Type B pancreatic cell (in vitro differentiated cells): Measurements from ENCODE around the gene ACER3. TPM values are rescaled to one million over a fixed set of nuclear protein-coding genes. Genes with fewer than 3 reads are reported as not detected.
"Not testable (repeated sequence)": the region's sequence is repeated elsewhere in the genome, so short reads cannot be mapped to it uniquely, and the experiment has no call there.

Experiments
- DNase-seq: peaks from one replicate; pipeline ENCODE4 v3.0.0; 2021; ENCODE audit warnings: mixed read lengths; ENCODE audit not compliant: unreplicated experiment; ENCODE audit errors: extremely low spot score
- H3K27ac Mint-ChIP-seq: 2 replicates; pipeline ENCODE4 v1.8.0; 2021; ENCODE audit warnings: mild to moderate bottlenecking, mixed read lengths
- H3K27me3 Mint-ChIP-seq: 2 replicates; pipeline ENCODE4 v1.8.0; 2021; ENCODE audit warnings: mixed read lengths
- H3K36me3 Mint-ChIP-seq: 2 replicates; pipeline ENCODE4 v1.8.0; 2021; ENCODE audit warnings: mixed read lengths
- H3K4me1 Mint-ChIP-seq: one replicate; pipeline ENCODE4 v1.8.0; 2021; ENCODE audit warnings: mixed read lengths; ENCODE audit not compliant: unreplicated experiment
- H3K4me3 Mint-ChIP-seq: 2 replicates; pipeline ENCODE4 v1.8.0; 2021; ENCODE audit warnings: mild to moderate bottlenecking, mixed read lengths
- H3K9me3 Mint-ChIP-seq: 2 replicates; pipeline ENCODE4 v1.8.0; 2021; ENCODE audit warnings: mixed read lengths
- CTCF ChIP-seq: fragments of 200-600 bp; sonication (generic); conservative IDR thresholded peaks from 2 replicates; pipeline ENCODE4 v1.5.0; 2021; ENCODE audit warnings: antibody characterized with exemption, mild to moderate bottlenecking
- total RNA-seq: library from RNA; stranded (reverse); gene quantifications from 2 replicates; pipeline ENCODE4 v1.2.1, GENCODE V29; 2021; ENCODE audit warnings: low replicate concordance

ACER3 gene
- total RNA-seq, 1 donor from 2014 or later = 25.7 TPM

- no peaks in the 10 kb centered on the region for H3K36me3 Mint-ChIP-seq
- H3K27ac Mint-ChIP-seq = no peak overlapping the region
Observed at GRCh38 chr11:77042111-77042726, 181.5 kb downstream of the ACER3 start.

GRCh38 chr11:77044356-77044755 is 183.6 kb downstream of the ACER3 start:
- Mint-ChIP-seq H3K36me3 (no peaks in the 10 kb centered on the region), H3K4me3 (no peak overlapping the region), H3K27me3 (peaks cover 48% of the 10 kb centered on the region), H3K27ac (peak overlapping the region; percentile 33), H3K9me3 (no peaks in the 10 kb centered on the region), H3K4me1 (peaks cover 4% of the 10 kb centered on the region)
- TF ChIP-seq CTCF = no peak
- no peak for DNase-seq

More at GRCh38 chr11:77042111-77042726, 181.5 kb downstream of the ACER3 start:
- peaks cover 66% of the 10 kb centered on the region for H3K27me3 Mint-ChIP-seq
- H3K9me3 Mint-ChIP-seq = no peaks in the 10 kb centered on the region
- DNase-seq = no peak
- no peak overlapping the region for H3K4me3 Mint-ChIP-seq
- TF ChIP-seq CTCF = no peak
- peaks cover 12% of the 10 kb centered on the region for H3K4me1 Mint-ChIP-seq

GRCh38 chr11:77044886-77045285 is 184.2 kb downstream of the ACER3 start:
- no peaks in the 10 kb centered on the region for H3K36me3 Mint-ChIP-seq
- no peak for DNase-seq
- no peak overlapping the region for H3K27ac Mint-ChIP-seq
- no peaks in the 10 kb centered on the region for H3K9me3 Mint-ChIP-seq
- H3K4me1 Mint-ChIP-seq = peaks cover 4% of the 10 kb centered on the region
- peaks cover 47% of the 10 kb centered on the region for H3K27me3 Mint-ChIP-seq
- no peak overlapping the region for H3K4me3 Mint-ChIP-seq
- no peak for TF ChIP-seq CTCF

- H3K4me3 Mint-ChIP-seq = peak overlapping the region; percentile 50
- DNase-seq = no peak
- peak; percentile 87 for TF ChIP-seq CTCF
- no peak overlapping the region for H3K27ac Mint-ChIP-seq
- H3K4me1 Mint-ChIP-seq = peaks cover 4% of the 10 kb centered on the region
- peaks cover 40% of the 10 kb centered on the region for H3K27me3 Mint-ChIP-seq
- H3K9me3 Mint-ChIP-seq = no peaks in the 10 kb centered on the region
- no peaks in the 10 kb centered on the region for H3K36me3 Mint-ChIP-seq
Observed at GRCh38 chr11:77046060-77046501, 185.4 kb downstream of the ACER3 start.

GRCh38 chr11:77047007-77047927 is 186.5 kb downstream of the ACER3 start:
- no peaks in the 10 kb centered on the region for H3K9me3 Mint-ChIP-seq
- H3K27ac Mint-ChIP-seq = peak overlapping the region; percentile 52
- no peaks in the 10 kb centered on the region for H3K36me3 Mint-ChIP-seq
- DNase-seq = no peak
- H3K4me3 Mint-ChIP-seq = peak overlapping the region; percentile 75
- peaks cover 4% of the 10 kb centered on the region for H3K4me1 Mint-ChIP-seq
- H3K27me3 Mint-ChIP-seq = peaks cover 35% of the 10 kb centered on the region
- peak; percentile 80 for TF ChIP-seq CTCF

- H3K27ac Mint-ChIP-seq, H3K4me3 Mint-ChIP-seq, DNase-seq, H3K36me3 Mint-ChIP-seq, H3K4me1 Mint-ChIP-seq, H3K9me3 Mint-ChIP-seq: not testable (repeated sequence)
- peaks cover 29% of the 10 kb centered on the region for H3K27me3 Mint-ChIP-seq
Observed at GRCh38 chr11:77047928-77048446, 187.3 kb downstream of the ACER3 start.
